ENCODE measurements around the gene CITED2. TPM values are rescaled to one million over a fixed set of nuclear protein-coding genes. Genes with fewer than 3 reads are reported as not detected.

CITED2 gene
- total RNA-seq, 1 experiment from 2014 or later: 63.4 TPM

- no peak for TF ChIP-seq PRDM15 (CRISPR knock-in tag; IDR thresholded peaks at IDR 0.05)
Measured at GRCh38 chr6:139325686-139326085, 48.8 kb downstream of the CITED2 start (continued).

GRCh38 chr6:139325125-139325524, 49.3 kb downstream of the CITED2 start:
- ChIA-PET POLR2A (no interaction called here), CTCF (no interaction called here)
- DNase-seq (ENCODE audit: low spot score) (no peak), ATAC-seq (no peak)
- Mint-ChIP-seq H3K36me3 (peaks cover 12% of the 10 kb centered on the region), H3K4me1 (peaks cover 12% of the 10 kb centered on the region), H3K27me3 (ENCODE audit: low read depth) (no peaks in the 10 kb centered on the region), H3K27ac (no peak overlapping the region), H3K4me3 (no peak overlapping the region), H3K9me3 (peaks cover 18% of the 10 kb centered on the region)
- no peak for TF ChIP-seq ARID4B (CRISPR knock-in tag; IDR thresholded peaks at IDR 0.05; ENCODE audit: borderline replicate concordance)
- TF ChIP-seq, protein P1, sequence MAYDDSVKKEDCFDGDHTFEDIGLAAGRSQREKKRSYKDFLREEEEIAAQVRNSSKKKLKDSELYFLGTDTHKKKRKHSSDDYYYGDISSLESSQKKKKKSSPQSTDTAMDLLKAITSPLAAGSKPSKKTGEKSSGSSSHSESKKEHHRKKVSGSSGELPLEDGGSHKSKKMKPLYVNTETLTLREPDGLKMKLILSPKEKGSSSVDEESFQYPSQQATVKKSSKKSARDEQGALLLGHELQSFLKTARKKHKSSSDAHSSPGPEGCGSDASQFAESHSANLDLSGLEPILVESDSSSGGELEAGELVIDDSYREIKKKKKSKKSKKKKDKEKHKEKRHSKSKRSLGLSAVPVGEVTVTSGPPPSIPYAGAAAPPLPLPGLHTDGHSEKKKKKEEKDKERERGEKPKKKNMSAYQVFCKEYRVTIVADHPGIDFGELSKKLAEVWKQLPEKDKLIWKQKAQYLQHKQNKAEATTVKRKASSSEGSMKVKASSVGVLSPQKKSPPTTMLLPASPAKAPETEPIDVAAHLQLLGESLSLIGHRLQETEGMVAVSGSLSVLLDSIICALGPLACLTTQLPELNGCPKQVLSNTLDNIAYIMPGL (CRISPR knock-in tag; IDR thresholded peaks at IDR 0.05): no peak
- TF ChIP-seq NR3C1 (CRISPR knock-in tag; conservative IDR thresholded peaks at IDR 0.05; ENCODE audit: low read depth): no peak
- TF ChIP-seq ZNF416 (CRISPR knock-in tag; IDR thresholded peaks at IDR 0.05): no peak
- TF ChIP-seq CTCF (IDR thresholded peaks at IDR 0.05): no peak
- TF ChIP-seq ZBTB43 (CRISPR knock-in tag; IDR thresholded peaks at IDR 0.05): no peak
- no peak for TF ChIP-seq ZNF219 (CRISPR knock-in tag; IDR thresholded peaks at IDR 0.05; ENCODE audit: borderline replicate concordance)
- TF ChIP-seq ZMAT4 (CRISPR knock-in tag; IDR thresholded peaks at IDR 0.05): no peak
- no peak for TF ChIP-seq NFYB (CRISPR knock-in tag; conservative IDR thresholded peaks at IDR 0.05; ENCODE audit: low read depth)
- TF ChIP-seq, protein P2, sequence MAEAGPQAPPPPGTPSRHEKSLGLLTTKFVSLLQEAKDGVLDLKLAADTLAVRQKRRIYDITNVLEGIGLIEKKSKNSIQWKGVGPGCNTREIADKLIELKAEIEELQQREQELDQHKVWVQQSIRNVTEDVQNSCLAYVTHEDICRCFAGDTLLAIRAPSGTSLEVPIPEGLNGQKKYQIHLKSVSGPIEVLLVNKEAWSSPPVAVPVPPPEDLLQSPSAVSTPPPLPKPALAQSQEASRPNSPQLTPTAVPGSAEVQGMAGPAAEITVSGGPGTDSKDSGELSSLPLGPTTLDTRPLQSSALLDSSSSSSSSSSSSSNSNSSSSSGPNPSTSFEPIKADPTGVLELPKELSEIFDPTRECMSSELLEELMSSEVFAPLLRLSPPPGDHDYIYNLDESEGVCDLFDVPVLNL (CRISPR knock-in tag; IDR thresholded peaks at IDR 0.05; ENCODE audit: borderline replicate concordance, low read depth): no peak
- TF ChIP-seq NR2C2 (CRISPR knock-in tag; IDR thresholded peaks at IDR 0.05): no peak

All from WTC11 (cell line).